Esophagus squamous epithelium (tissue), 4 donors: Measurements from ENCODE around the gene BLOC1S5.

Source experiments
- CTCF ChIP-seq, 6 experiments: fragments of 450-650 bp in 4 of 6; fragments of 200-600 bp in 2 of 6; sonication (generic) in 2 of 6; IDR thresholded peaks; one replicate each; pipeline ENCODE4 v1.5.1; 2016 to 2019; ENCODE audit warnings: antibody characterized with exemption in 6 of 6, mild to moderate bottlenecking in 4 of 6, moderate library complexity in 4 of 6
- POLR2A ChIP-seq, 4 donors: fragments of 450-650 bp; IDR thresholded peaks; one replicate each; pipeline ENCODE4 v1.6.1; 2017; ENCODE audit warnings: antibody characterized with exemption in 4 of 4, mild to moderate bottlenecking in 4 of 4, moderate library complexity in 3 of 4

- TF ChIP-seq CTCF (IDR thresholded peaks at IDR 0.05), result no peak
- no peak for TF ChIP-seq POLR2A (IDR thresholded peaks at IDR 0.05)
These were observed 40.6 kb downstream of the BLOC1S5 start for GRCh38 chr6:8023638-8024037.
